ENCODE results near the gene MRPL3.

Gene MRPL3

GRCh38 chr3:131535131-131535530, 32.4 kb upstream of the MRPL3 start:
- Histone ChIP-seq H3K27ac (ENCODE audit: poor library complexity, severe bottlenecking) (no peak overlapping the region), H3K4me3 (ENCODE audit: severe bottlenecking) (no peak overlapping the region)

GRCh38 chr3:131532645-131533044, 29.9 kb upstream of the MRPL3 start:
- no peak for ATAC-seq (ENCODE audit: low read depth)
- no peak overlapping the region for H3K4me3 ChIP-seq (ENCODE audit: severe bottlenecking)
- no peak overlapping the region for H3K27ac ChIP-seq (ENCODE audit: poor library complexity, severe bottlenecking)
- no peaks in the 10 kb centered on the region for H3K9me3 ChIP-seq (ENCODE audit: severe bottlenecking)
- no peaks in the 10 kb centered on the region for H3K27me3 ChIP-seq (ENCODE audit: insufficient read depth, poor library complexity, severe bottlenecking)
- DNase-seq (ENCODE audit: low spot score) = no peak
- no peaks in the 10 kb centered on the region for H3K36me3 ChIP-seq (ENCODE audit: low read depth)
- peaks cover 3% of the 10 kb centered on the region for H3K4me1 ChIP-seq (ENCODE audit: insufficient read depth, poor library complexity, severe bottlenecking)
- TF ChIP-seq CTCF (IDR thresholded peaks at IDR 0.05; ENCODE audit: poor library complexity, severe bottlenecking) = no peak

More at GRCh38 chr3:131535131-131535530, 32.4 kb upstream of the MRPL3 start:
- Histone ChIP-seq H3K27me3 (ENCODE audit: insufficient read depth, poor library complexity, severe bottlenecking) (no peaks in the 10 kb centered on the region), H3K9me3 (ENCODE audit: severe bottlenecking) (no peaks in the 10 kb centered on the region), H3K4me1 (ENCODE audit: insufficient read depth, poor library complexity, severe bottlenecking) (peaks cover 3% of the 10 kb centered on the region), H3K36me3 (ENCODE audit: low read depth) (no peaks in the 10 kb centered on the region)
- TF ChIP-seq CTCF (IDR thresholded peaks at IDR 0.05; ENCODE audit: poor library complexity, severe bottlenecking) = no peak
- DNase-seq (ENCODE audit: low spot score) (no peak), ATAC-seq (ENCODE audit: low read depth) (peak; percentile 52)

- Histone ChIP-seq H3K27me3 (ENCODE audit: insufficient read depth, poor library complexity, severe bottlenecking) (no peaks in the 10 kb centered on the region), H3K36me3 (ENCODE audit: low read depth) (no peaks in the 10 kb centered on the region), H3K9me3 (ENCODE audit: severe bottlenecking) (no peaks in the 10 kb centered on the region), H3K4me3 (ENCODE audit: severe bottlenecking) (no peak overlapping the region), H3K4me1 (ENCODE audit: insufficient read depth, poor library complexity, severe bottlenecking) (peaks cover 3% of the 10 kb centered on the region), H3K27ac (ENCODE audit: poor library complexity, severe bottlenecking) (no peak overlapping the region)
- DNase-seq (ENCODE audit: low spot score) (no peak), ATAC-seq (ENCODE audit: low read depth) (no peak)
- TF ChIP-seq CTCF (IDR thresholded peaks at IDR 0.05; ENCODE audit: poor library complexity, severe bottlenecking) = no peak
Measured at GRCh38 chr3:131530843-131531242, 28.1 kb upstream of the MRPL3 start.

- no peak for DNase-seq (ENCODE audit: low spot score)
- no peak overlapping the region for H3K27ac ChIP-seq (ENCODE audit: poor library complexity, severe bottlenecking)
- no peaks in the 10 kb centered on the region for H3K27me3 ChIP-seq (ENCODE audit: insufficient read depth, poor library complexity, severe bottlenecking)
- ATAC-seq (ENCODE audit: low read depth) = no peak
- H3K4me1 ChIP-seq (ENCODE audit: insufficient read depth, poor library complexity, severe bottlenecking) = peaks cover 3% of the 10 kb centered on the region
- H3K9me3 ChIP-seq (ENCODE audit: severe bottlenecking) = no peaks in the 10 kb centered on the region
- no peaks in the 10 kb centered on the region for H3K36me3 ChIP-seq (ENCODE audit: low read depth)
- no peak for TF ChIP-seq CTCF (IDR thresholded peaks at IDR 0.05; ENCODE audit: poor library complexity, severe bottlenecking)
- H3K4me3 ChIP-seq (ENCODE audit: severe bottlenecking) = no peak overlapping the region
Measured at GRCh38 chr3:131530388-131530787, 27.6 kb upstream of the MRPL3 start.

GRCh38 chr3:131526801-131527347, 24.1 kb upstream of the MRPL3 start:
- DNase-seq (ENCODE audit: low spot score) (peak; percentile 40), ATAC-seq (ENCODE audit: low read depth) (peak; percentile 72)
- no peak overlapping the region for H3K4me3 ChIP-seq (ENCODE audit: severe bottlenecking)
- no peaks in the 10 kb centered on the region for H3K4me1 ChIP-seq (ENCODE audit: insufficient read depth, poor library complexity, severe bottlenecking)
- H3K36me3 ChIP-seq (ENCODE audit: low read depth) = no peaks in the 10 kb centered on the region
- no peaks in the 10 kb centered on the region for H3K9me3 ChIP-seq (ENCODE audit: severe bottlenecking)
- TF ChIP-seq CTCF (IDR thresholded peaks at IDR 0.05; ENCODE audit: poor library complexity, severe bottlenecking) = peak; percentile 19
- no peaks in the 10 kb centered on the region for H3K27me3 ChIP-seq (ENCODE audit: insufficient read depth, poor library complexity, severe bottlenecking)
- H3K27ac ChIP-seq (ENCODE audit: poor library complexity, severe bottlenecking) = no peak overlapping the region
